ENCODE measurements around the gene TUBGCP6. TPM values are rescaled to one million over a fixed set of nuclear protein-coding genes. Genes with fewer than 3 reads are reported as not detected.

Gene TUBGCP6
- 27.3 TPM for polyA plus RNA-seq (ENCODE audit: insufficient read length)

GRCh38 chr22:50244420-50245213 is at the start of gene TUBGCP6:
Gene TUBGCP6 (minus strand): TSS chr22:50245023. CDS start chr22:50244459, 564 bp downstream.
- peak; percentile 77 for DNase-seq (ENCODE audit: low read depth)

GRCh38 chr22:50294319-50294656 is 49.5 kb upstream of the TUBGCP6 start:
- no peak for DNase-seq (ENCODE audit: low read depth)

- DNase-seq (ENCODE audit: low read depth) = no peak
Observed at GRCh38 chr22:50293441-50294318, 48.9 kb upstream of the TUBGCP6 start.

GRCh38 chr22:50292643-50293440 is 48.0 kb upstream of the TUBGCP6 start:
- no peak for DNase-seq (ENCODE audit: low read depth)

GRCh38 chr22:50289942-50290630 is 45.3 kb upstream of the TUBGCP6 start:
- no peak for DNase-seq (ENCODE audit: low read depth)

GRCh38 chr22:50289151-50289941 is 44.5 kb upstream of the TUBGCP6 start:
- DNase-seq (ENCODE audit: low read depth) = no peak

- no peak for DNase-seq (ENCODE audit: low read depth)
Observed at GRCh38 chr22:50287731-50288130, 42.9 kb upstream of the TUBGCP6 start.

GRCh38 chr22:50286701-50287318 is 42.0 kb upstream of the TUBGCP6 start:
- DNase-seq (ENCODE audit: low read depth) = no peak

GRCh38 chr22:50286275-50286674 is 41.5 kb upstream of the TUBGCP6 start:
- no peak for DNase-seq (ENCODE audit: low read depth)

- DNase-seq (ENCODE audit: low read depth) = no peak
Observed at GRCh38 chr22:50285568-50286229, 40.9 kb upstream of the TUBGCP6 start.

- no peak for DNase-seq (ENCODE audit: low read depth)
Observed at GRCh38 chr22:50284479-50284878, 39.7 kb upstream of the TUBGCP6 start.

GRCh38 chr22:50283821-50284220 is 39.0 kb upstream of the TUBGCP6 start:
- no peak for DNase-seq (ENCODE audit: low read depth)

- no peak for DNase-seq (ENCODE audit: low read depth)
Observed at GRCh38 chr22:50282361-50283155, 37.7 kb upstream of the TUBGCP6 start.

- DNase-seq (ENCODE audit: low read depth) = no peak
Observed at GRCh38 chr22:50281957-50282356, 37.1 kb upstream of the TUBGCP6 start.

GRCh38 chr22:50281384-50281760 is 36.5 kb upstream of the TUBGCP6 start:
- no peak for DNase-seq (ENCODE audit: low read depth)

- DNase-seq (ENCODE audit: low read depth) = no peak
Observed at GRCh38 chr22:50280708-50281383, 36.0 kb upstream of the TUBGCP6 start.

GRCh38 chr22:50280022-50280707 is 35.3 kb upstream of the TUBGCP6 start:
- no peak for DNase-seq (ENCODE audit: low read depth)
